GOT3 (cell line): ENCODE measurements around the gene AGTPBP1.

Source experiments
- DNase-seq: peaks from one replicate; lab custom pipeline; 2025; ENCODE audit warnings: mixed read lengths; lab: John Stamatoyannopoulos, UW

AGTPBP1 gene

DNA sequence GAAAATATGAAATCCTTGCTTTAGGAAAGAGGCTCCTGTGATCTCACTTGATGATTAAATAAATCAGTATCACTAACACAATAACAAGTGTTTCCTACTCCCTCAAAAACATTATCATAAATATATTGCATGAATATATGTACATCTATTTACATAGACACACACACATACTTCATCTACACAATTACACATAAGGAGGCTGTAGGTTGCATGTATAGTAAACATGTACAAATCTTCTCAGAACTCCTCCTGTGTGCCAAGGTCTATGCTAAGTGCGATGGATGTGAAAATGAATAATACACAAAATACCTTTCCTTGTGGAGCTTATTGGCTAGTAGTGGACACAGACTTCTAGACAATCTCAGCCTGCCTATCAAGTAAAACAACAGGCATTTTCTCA, 239.9 kb downstream of the AGTPBP1 start:
- no peak for DNase-seq

DNA sequence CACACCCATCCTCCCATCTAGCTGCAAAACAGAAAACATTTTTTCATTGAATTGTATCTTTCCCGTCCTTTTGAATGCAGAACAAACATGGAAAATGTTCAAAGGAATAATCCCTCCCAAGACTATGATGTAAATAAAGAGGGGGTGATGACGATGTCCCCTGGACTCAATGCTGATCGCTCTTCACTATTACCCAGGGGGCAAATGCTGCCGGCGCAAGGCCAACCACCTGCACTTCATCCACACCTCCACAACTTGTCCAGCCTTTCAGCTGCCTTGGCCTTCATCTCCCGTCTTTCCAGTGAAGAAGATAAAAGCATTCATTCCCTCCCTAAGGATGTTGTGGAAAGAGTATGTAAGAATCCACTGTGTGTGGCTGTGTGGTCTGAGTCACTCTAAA, 240.3 kb downstream of the AGTPBP1 start:
- no peak for DNase-seq
